Upper lobe of left lung (tissue), 4 donors: ENCODE results near the gene PLCL2.

ENCODE experiments used
- CTCF ChIP-seq, 6 experiments: fragments of 450-650 bp in 4 of 6; fragments of 200-600 bp in 2 of 6; sonication (generic) in 2 of 6; IDR thresholded peaks; one replicate each; pipeline ENCODE4 v1.5.1; 2016 to 2019; ENCODE audit warnings: antibody characterized with exemption in 6 of 6
- POLR2A ChIP-seq, 4 donors: fragments of 450-650 bp; IDR thresholded peaks; one replicate each; pipeline ENCODE4 v1.5.1; 2016 to 2017; ENCODE audit warnings: antibody characterized with exemption in 4 of 4, mild to moderate bottlenecking in 2 of 4
- POLR2AphosphoS5 ChIP-seq, 2 donors: sonication (generic); formaldehyde crosslinking; IDR thresholded peaks; one replicate each; pipeline ENCODE4 v1.5.1; 2017; ENCODE audit warnings: antibody characterized with exemption in 2 of 2

DNA sequence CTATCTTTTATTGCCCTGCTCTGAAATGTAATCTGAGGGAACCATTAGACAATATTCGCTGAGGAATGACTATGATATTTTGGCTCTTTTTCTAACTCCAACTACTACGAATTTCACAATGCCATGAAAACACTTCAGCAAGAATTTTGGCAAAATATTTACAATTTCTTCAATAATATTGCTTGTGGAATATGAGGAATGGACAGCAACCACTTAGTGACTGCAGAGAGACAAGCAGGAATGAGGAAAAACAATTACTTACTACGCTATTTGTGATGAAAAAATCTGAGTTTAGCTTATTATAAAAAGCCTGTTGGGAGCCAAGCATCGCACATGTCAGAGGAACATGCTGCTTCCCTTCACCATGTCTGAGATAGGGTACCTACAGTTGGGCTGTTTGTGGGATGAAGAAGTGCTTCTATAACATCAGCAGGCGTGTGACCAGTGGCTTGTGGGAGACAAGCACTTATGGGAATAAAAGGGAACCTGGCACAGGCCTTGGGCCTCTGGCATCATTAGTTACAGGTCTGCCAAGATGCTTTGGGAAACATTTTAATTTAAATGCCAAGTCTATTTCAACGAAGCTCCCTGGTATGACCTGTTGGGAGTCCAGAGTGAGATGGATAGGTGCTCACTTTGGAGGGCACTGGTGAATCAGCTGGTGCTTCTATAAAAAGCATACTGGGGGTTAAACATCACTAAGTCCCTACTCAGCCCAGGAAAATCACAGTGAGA is 2.7 kb upstream of the PLCL2 start:
- no peak for TF ChIP-seq POLR2A (IDR thresholded peaks at IDR 0.05)
- TF ChIP-seq CTCF (IDR thresholded peaks at IDR 0.05): no peak
- no peak for TF ChIP-seq POLR2AphosphoS5 (IDR thresholded peaks at IDR 0.05)
